Progenitor cell of endocrine pancreas (in vitro differentiated cells): ENCODE data around the gene PAPPA2. TPM values are rescaled to one million over a fixed set of nuclear protein-coding genes. Genes with fewer than 3 reads are reported as not detected.

Source experiments
- DNase-seq: peaks from one replicate; pipeline ENCODE4 v3.0.0; 2021; ENCODE audit warnings: low spot score; ENCODE audit not compliant: unreplicated experiment
- H3K27ac Mint-ChIP-seq: 2 replicates; pipeline ENCODE4 v1.8.0; 2021; ENCODE audit warnings: mild to moderate bottlenecking, moderate library complexity, mixed read lengths
- H3K27me3 Mint-ChIP-seq: 2 replicates; pipeline ENCODE4 v1.8.0; 2021; ENCODE audit warnings: mixed read lengths
- H3K36me3 Mint-ChIP-seq: 2 replicates; pipeline ENCODE4 v1.8.0; 2022; ENCODE audit warnings: mixed read lengths; ENCODE audit not compliant: insufficient read depth
- H3K4me1 Mint-ChIP-seq: 2 replicates; pipeline ENCODE4 v1.8.0; 2021; ENCODE audit warnings: low read depth, mixed read lengths
- H3K4me3 Mint-ChIP-seq: 2 replicates; pipeline ENCODE4 v1.8.0; 2021; ENCODE audit warnings: low read depth, mild to moderate bottlenecking, moderate library complexity, mixed read lengths
- H3K9me3 Mint-ChIP-seq: 2 replicates; pipeline ENCODE4 v1.8.0; 2021; ENCODE audit warnings: low read depth, mixed read lengths
- total RNA-seq: library from RNA; stranded (reverse); gene quantifications from 2 replicates; pipeline ENCODE4 v1.2.1, GENCODE V29; 2021
- TF ChIP-seq, protein P1 (sequence below): fragments of 200-600 bp; sonication (generic); IDR thresholded peaks from one replicate; pipeline ENCODE4 v1.5.0; 2021; ENCODE audit warnings: antibody characterized with exemption, mild to moderate bottlenecking; ENCODE audit not compliant: unreplicated experiment

PAPPA2 gene
- total RNA-seq, 1 donor from 2014 or later, result 4.1 TPM

GRCh38 chr1:176878750-176879536 is 416.0 kb downstream of the PAPPA2 start:
- no peaks in the 10 kb centered on the region for H3K36me3 Mint-ChIP-seq
- TF ChIP-seq, protein P1, sequence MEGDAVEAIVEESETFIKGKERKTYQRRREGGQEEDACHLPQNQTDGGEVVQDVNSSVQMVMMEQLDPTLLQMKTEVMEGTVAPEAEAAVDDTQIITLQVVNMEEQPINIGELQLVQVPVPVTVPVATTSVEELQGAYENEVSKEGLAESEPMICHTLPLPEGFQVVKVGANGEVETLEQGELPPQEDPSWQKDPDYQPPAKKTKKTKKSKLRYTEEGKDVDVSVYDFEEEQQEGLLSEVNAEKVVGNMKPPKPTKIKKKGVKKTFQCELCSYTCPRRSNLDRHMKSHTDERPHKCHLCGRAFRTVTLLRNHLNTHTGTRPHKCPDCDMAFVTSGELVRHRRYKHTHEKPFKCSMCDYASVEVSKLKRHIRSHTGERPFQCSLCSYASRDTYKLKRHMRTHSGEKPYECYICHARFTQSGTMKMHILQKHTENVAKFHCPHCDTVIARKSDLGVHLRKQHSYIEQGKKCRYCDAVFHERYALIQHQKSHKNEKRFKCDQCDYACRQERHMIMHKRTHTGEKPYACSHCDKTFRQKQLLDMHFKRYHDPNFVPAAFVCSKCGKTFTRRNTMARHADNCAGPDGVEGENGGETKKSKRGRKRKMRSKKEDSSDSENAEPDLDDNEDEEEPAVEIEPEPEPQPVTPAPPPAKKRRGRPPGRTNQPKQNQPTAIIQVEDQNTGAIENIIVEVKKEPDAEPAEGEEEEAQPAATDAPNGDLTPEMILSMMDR, result peak; percentile 50
- no peak overlapping the region for H3K4me3 Mint-ChIP-seq
- H3K4me1 Mint-ChIP-seq, result no peaks in the 10 kb centered on the region
- H3K9me3 Mint-ChIP-seq, result no peaks in the 10 kb centered on the region
- no peak overlapping the region for H3K27ac Mint-ChIP-seq
- DNase-seq, result no peak
- peaks cover 8% of the 10 kb centered on the region for H3K27me3 Mint-ChIP-seq

GRCh38 chr1:176879784-176880620 is 417.0 kb downstream of the PAPPA2 start:
- no peaks in the 10 kb centered on the region for H3K9me3 Mint-ChIP-seq
- TF ChIP-seq, protein P1, result no peak
- peaks cover 8% of the 10 kb centered on the region for H3K27me3 Mint-ChIP-seq
- no peak for DNase-seq
- H3K4me1 Mint-ChIP-seq, result no peaks in the 10 kb centered on the region
- H3K36me3 Mint-ChIP-seq, result no peaks in the 10 kb centered on the region
- no peak overlapping the region for H3K27ac Mint-ChIP-seq
- H3K4me3 Mint-ChIP-seq, result no peak overlapping the region

DNA sequence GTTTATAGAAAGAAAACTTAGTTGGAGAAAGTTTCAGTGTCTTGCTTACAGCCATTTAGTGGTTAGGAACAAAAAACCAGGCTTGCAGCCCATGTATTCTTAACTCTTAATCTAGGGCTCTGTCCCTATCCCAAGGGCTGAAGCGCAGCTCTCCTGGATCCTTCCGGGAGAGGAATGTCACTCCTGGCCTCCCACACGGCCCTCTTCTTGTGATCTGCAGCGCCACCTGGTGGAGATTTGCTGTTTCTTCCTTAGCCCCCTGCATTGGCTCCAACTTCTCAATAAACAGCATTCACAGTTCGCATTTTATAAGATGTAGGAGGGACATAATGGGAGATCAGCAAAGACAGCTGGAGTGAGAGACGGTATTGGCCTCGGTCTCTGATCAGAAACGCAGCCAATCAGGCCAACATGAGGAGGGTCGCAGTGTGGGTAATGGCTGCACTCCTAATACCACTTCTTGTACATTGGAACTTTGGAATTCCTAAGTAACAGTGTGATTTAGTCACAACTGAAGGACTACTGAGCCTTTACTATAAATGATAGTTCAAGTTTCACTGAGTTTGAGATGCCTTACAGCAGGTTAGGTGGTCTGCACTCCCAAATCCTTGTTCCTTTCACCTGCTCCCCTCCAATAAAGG is 418.1 kb downstream of the PAPPA2 start:
- H3K4me1 Mint-ChIP-seq, result no peaks in the 10 kb centered on the region

DNA sequence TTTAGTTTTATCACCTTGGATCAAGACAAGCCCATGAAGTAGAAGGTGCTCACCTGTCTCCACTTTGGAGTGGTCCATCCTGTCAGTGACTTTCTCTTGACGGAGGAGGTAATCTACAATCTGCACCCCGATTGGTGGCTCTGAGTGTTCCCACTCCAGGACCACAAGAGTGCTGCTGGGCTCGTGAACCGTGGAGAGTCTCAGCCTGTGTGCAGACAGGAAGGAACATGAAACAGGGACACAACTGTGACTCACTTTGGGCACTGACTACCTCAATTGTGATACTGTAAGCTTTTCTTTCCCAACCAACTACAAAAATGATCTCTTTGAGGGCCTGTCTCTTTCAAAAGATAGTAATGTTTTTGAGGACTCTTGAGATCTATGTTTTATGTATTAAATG is 421.3 kb downstream of the PAPPA2 start:
- no peak overlapping the region for H3K27ac Mint-ChIP-seq
- H3K4me1 Mint-ChIP-seq, result no peaks in the 10 kb centered on the region
- H3K27me3 Mint-ChIP-seq, result peaks cover 24% of the 10 kb centered on the region
- H3K36me3 Mint-ChIP-seq, result no peaks in the 10 kb centered on the region
- no peak for DNase-seq
- TF ChIP-seq, protein P1, result no peak
- no peak overlapping the region for H3K4me3 Mint-ChIP-seq
- no peaks in the 10 kb centered on the region for H3K9me3 Mint-ChIP-seq

More for the DNA sequence above, 418.1 kb downstream of the PAPPA2 start:
- Mint-ChIP-seq H3K9me3 (no peaks in the 10 kb centered on the region), H3K4me3 (no peak overlapping the region), H3K36me3 (no peaks in the 10 kb centered on the region), H3K27ac (no peak overlapping the region), H3K27me3 (peaks cover 13% of the 10 kb centered on the region)
- TF ChIP-seq, protein P1, result peak; percentile 95
- peak; percentile 71 for DNase-seq

DNA sequence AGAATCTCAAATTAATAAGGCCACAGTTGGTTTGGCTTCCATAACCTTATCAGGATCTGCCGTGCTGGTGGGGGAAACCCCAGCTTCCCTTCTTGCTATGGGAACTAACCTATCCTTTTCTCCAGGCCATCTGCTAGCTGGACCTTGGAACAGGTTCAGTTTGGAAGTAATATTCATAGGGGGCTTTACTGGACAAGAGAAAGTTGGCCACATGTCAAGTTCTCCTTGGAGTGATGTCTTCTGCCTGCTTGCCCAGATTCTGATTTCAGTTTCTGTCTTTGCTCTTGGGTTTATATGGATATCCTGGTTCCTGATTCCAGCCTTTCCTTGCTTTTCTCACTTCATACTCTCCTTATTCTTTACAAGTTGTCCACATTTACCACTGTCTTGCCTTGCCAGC is 421.9 kb downstream of the PAPPA2 start:
- no peaks in the 10 kb centered on the region for H3K4me1 Mint-ChIP-seq
- peak overlapping the region; percentile 32 for H3K27ac Mint-ChIP-seq

More for the DNA sequence above, 421.9 kb downstream of the PAPPA2 start:
- Mint-ChIP-seq H3K36me3 (no peaks in the 10 kb centered on the region), H3K9me3 (no peaks in the 10 kb centered on the region), H3K4me3 (no peak overlapping the region), H3K27me3 (peaks cover 24% of the 10 kb centered on the region)
- no peak for DNase-seq
- TF ChIP-seq, protein P1, result no peak
